Nephron progenitor cell (in vitro differentiated cells): Measurements from ENCODE around the gene APBA1.

Source experiments
- DNase-seq: peaks from one replicate; pipeline ENCODE4 v3.0.0; 2021
- H3K27ac Mint-ChIP-seq: 2 replicates; pipeline ENCODE4 v1.8.0; 2021; ENCODE audit warnings: mild to moderate bottlenecking, moderate library complexity, mixed read lengths
- H3K27me3 Mint-ChIP-seq: 2 replicates; pipeline ENCODE4 v1.8.0; 2021; ENCODE audit warnings: mild to moderate bottlenecking, low read depth, mixed read lengths; ENCODE audit not compliant: poor library complexity
- H3K36me3 Mint-ChIP-seq: 2 replicates; pipeline ENCODE4 v1.8.0; 2021; ENCODE audit warnings: low read depth, mixed read lengths
- H3K4me1 Mint-ChIP-seq: 2 replicates; pipeline ENCODE4 v1.8.0; 2021; ENCODE audit warnings: mixed read lengths
- H3K4me3 Mint-ChIP-seq: 2 replicates; pipeline ENCODE4 v1.8.0; 2021; ENCODE audit warnings: mild to moderate bottlenecking, moderate library complexity, mixed read lengths
- H3K9me3 Mint-ChIP-seq: 2 replicates; pipeline ENCODE4 v1.8.0; 2021; ENCODE audit warnings: mild to moderate bottlenecking, moderate library complexity, mixed read lengths
- TF ChIP-seq, protein P1 (sequence below): fragments of 200-600 bp; sonication (generic); IDR thresholded peaks from 2 replicates; pipeline ENCODE4 v1.5.0; 2021; ENCODE audit warnings: antibody characterized with exemption

The APBA1 gene

DNA sequence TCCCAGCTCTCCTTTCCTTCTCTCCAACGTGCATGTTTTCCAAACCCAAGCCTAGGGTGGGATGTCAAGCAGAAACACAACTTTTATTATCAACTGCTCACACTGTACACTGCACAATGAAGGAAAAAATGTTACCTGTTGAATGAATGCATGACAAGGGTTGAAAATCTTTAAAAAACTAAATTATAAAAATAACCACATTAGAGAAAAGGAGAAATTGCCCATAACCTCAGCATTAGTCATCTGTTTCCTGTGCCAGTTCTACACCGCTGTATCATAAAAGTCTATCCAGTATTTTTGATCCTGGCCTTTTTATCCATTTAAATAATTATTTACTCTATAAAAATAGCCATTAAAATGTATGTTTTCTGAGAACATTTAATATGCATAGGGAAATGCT lies 101.1 kb downstream of the APBA1 start:
- DNase-seq, result no peak
- peaks cover 6% of the 10 kb centered on the region for H3K9me3 Mint-ChIP-seq
- H3K27ac Mint-ChIP-seq, result no peak overlapping the region
- no peak overlapping the region for H3K4me3 Mint-ChIP-seq
- H3K36me3 Mint-ChIP-seq, result no peaks in the 10 kb centered on the region
- H3K27me3 Mint-ChIP-seq, result peaks cover 3% of the 10 kb centered on the region
- TF ChIP-seq, protein P1, sequence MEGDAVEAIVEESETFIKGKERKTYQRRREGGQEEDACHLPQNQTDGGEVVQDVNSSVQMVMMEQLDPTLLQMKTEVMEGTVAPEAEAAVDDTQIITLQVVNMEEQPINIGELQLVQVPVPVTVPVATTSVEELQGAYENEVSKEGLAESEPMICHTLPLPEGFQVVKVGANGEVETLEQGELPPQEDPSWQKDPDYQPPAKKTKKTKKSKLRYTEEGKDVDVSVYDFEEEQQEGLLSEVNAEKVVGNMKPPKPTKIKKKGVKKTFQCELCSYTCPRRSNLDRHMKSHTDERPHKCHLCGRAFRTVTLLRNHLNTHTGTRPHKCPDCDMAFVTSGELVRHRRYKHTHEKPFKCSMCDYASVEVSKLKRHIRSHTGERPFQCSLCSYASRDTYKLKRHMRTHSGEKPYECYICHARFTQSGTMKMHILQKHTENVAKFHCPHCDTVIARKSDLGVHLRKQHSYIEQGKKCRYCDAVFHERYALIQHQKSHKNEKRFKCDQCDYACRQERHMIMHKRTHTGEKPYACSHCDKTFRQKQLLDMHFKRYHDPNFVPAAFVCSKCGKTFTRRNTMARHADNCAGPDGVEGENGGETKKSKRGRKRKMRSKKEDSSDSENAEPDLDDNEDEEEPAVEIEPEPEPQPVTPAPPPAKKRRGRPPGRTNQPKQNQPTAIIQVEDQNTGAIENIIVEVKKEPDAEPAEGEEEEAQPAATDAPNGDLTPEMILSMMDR, result no peak
- H3K4me1 Mint-ChIP-seq, result peaks cover 12% of the 10 kb centered on the region

DNA sequence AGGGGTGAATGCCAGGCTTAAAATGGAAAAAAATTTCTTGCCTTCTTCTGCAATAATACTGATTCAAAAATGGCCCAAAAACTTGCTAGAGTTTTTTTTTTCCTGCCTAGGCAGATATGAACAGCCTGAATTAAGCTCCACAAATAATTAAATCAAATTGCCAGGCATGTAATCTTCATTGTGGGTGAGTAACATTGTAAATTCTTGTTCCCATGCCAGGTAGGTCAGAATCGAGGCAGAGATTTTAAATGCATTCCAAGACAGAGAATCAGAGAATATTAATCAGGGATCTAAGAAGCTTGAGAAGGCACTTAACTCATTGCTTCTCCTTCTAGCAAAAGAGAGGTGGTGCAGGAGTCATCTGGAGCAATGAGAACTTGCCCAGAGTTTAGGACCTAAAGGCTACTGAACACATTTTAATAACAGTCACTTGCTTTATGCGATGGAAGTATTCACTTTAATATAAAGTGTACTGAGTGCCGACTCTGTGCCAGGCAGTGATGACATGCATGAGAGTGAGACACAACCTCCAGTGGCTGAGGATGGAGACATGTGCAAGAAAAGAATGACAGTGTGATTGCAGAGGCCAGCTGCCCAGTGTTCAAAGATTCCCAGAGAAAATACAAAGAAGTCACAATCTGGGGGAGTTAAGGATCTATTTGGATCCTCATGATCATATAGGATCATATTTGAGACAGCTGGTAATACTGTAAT lies 102.3 kb downstream of the APBA1 start:
- Mint-ChIP-seq H3K9me3 (no peaks in the 10 kb centered on the region), H3K27me3 (peaks cover 3% of the 10 kb centered on the region), H3K36me3 (no peaks in the 10 kb centered on the region), H3K4me1 (peaks cover 12% of the 10 kb centered on the region), H3K4me3 (no peak overlapping the region), H3K27ac (no peak overlapping the region)
- no peak for DNase-seq
- TF ChIP-seq, protein P1, result no peak

DNA sequence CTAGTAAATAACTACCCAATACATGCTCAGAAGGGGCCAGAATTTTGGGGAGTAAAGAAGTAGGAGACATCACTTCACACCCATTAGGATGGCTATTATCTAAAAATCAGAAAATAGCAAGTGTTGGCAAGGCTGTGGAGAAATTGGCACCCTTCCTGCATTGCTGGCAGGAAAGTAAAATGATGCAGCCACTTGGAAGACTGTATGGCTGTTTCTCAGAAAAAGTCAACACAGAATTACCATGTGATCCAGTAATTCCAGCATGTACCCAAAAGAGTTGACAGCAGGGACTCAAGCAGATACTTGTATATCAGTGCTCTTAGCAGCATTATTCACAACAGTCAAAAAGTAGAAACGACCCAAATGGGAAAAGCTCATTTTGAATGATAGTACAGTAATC lies 107.6 kb downstream of the APBA1 start:
- no peak overlapping the region for H3K4me3 Mint-ChIP-seq
- DNase-seq, result no peak
- peaks cover 2% of the 10 kb centered on the region for H3K27me3 Mint-ChIP-seq
- no peaks in the 10 kb centered on the region for H3K36me3 Mint-ChIP-seq
- no peak overlapping the region for H3K27ac Mint-ChIP-seq
- no peaks in the 10 kb centered on the region for H3K9me3 Mint-ChIP-seq
- TF ChIP-seq, protein P1, result no peak
- H3K4me1 Mint-ChIP-seq, result no peaks in the 10 kb centered on the region

DNA sequence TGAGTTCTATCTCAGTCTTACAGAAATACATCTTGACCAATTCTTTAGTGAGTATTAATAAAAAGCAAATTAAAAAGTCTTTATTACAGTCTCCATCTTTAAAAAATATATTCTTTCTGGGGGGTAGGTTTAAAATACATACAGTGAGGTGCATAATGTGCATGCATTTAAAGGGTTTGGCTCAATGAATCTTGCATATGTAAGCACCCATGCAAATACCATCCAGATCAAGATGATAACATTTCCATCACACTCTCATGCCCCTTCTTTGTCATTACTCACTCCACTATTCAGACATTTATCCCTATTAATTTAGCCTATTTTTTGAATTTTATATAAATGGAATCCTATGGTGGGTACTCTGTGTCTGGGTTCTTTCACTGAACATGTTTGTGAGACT lies 113.0 kb downstream of the APBA1 start:
- H3K4me3 Mint-ChIP-seq, result no peak overlapping the region
- TF ChIP-seq, protein P1, result no peak

DNA sequence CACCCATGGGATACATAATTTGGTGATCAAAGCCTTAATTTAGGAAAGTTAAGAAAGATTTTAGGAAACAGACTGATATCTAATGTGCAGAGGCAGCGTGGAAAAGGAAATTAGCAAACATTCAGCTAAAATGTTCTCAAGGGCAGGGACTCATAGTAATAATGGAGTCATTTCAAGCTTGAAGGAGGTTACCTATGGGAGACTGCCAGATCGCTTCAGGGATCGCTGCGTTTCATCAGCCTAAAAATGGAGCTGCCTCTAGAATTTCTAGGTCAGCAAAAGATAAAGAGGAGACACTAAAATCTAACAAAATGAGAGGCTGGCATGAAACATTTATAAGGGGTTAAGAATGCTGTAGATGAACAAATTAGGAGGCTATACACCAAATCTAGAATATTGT lies 115.5 kb downstream of the APBA1 start:
- Mint-ChIP-seq H3K27ac (no peak overlapping the region), H3K4me3 (no peak overlapping the region), H3K36me3 (no peaks in the 10 kb centered on the region), H3K9me3 (no peaks in the 10 kb centered on the region), H3K4me1 (no peaks in the 10 kb centered on the region), H3K27me3 (peaks cover 13% of the 10 kb centered on the region)
- DNase-seq, result no peak
- TF ChIP-seq, protein P1, result no peak

More for the DNA sequence above, 113.0 kb downstream of the APBA1 start:
- DNase-seq, result no peak
- Mint-ChIP-seq H3K4me1 (no peaks in the 10 kb centered on the region), H3K27me3 (peaks cover 8% of the 10 kb centered on the region), H3K36me3 (no peaks in the 10 kb centered on the region), H3K27ac (no peak overlapping the region), H3K9me3 (no peaks in the 10 kb centered on the region)

DNA sequence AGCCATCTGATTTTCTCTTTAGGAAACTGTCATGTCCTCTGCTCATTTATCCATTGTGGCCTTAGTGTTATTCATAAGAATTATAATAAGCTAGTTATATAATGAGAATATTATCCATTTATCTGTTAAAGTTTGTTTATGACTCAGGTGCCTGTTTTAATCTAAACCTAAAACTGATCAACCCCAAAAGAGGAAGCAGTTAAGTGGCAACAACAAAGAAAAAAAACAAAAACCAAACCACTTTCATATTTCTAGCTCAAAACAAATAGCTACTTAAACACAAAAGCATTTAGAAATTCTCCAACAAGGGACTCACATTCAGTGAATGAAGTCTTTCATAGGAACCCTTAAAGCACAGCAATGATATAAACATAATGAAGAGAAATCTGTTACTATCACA lies 116.4 kb downstream of the APBA1 start:
- no peak overlapping the region for H3K27ac Mint-ChIP-seq
- H3K4me1 Mint-ChIP-seq, result no peaks in the 10 kb centered on the region
- H3K9me3 Mint-ChIP-seq, result no peaks in the 10 kb centered on the region
- H3K27me3 Mint-ChIP-seq, result peaks cover 13% of the 10 kb centered on the region
- no peak overlapping the region for H3K4me3 Mint-ChIP-seq
- no peak for DNase-seq
- TF ChIP-seq, protein P1, result no peak
- H3K36me3 Mint-ChIP-seq, result no peaks in the 10 kb centered on the region
